ENCODE data around the gene BTRC. TPM values are rescaled to one million over a fixed set of nuclear protein-coding genes. Genes with fewer than 3 reads are reported as not detected.
"Not testable (repeated sequence)": the region's sequence is repeated elsewhere in the genome, so short reads cannot be mapped to it uniquely, and the experiment has no call there.

The BTRC gene
- total RNA-seq, 6 experiments from 2014 or later = 4.8 to 8.4 (median 6.5) TPM

DNA sequence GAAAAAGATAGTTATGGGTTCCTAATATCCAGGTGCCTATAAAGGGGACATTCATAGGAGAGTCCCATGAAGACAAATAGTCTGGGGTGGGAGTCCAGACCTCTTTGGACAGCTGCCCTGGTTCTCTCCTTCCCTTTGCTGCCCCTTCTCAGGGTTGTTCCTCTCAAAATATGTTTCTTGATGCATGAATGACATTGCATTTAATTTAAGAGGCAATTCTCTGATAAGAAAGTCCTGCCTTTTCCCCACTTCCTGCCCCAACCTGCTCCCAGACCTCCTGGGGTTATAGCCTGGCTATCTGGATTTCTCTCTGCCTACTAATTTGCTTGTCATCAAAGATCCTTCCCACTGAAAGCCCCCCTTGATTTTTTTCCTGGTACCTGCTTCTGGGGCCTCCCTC is 12.5 kb upstream of the BTRC start:
- intact Hi-C loops (cut with DNase I) = no loop called here
- TF ChIP-seq POLR2A (IDR thresholded peaks at IDR 0.05) = no peak
- TF ChIP-seq, protein P1, sequence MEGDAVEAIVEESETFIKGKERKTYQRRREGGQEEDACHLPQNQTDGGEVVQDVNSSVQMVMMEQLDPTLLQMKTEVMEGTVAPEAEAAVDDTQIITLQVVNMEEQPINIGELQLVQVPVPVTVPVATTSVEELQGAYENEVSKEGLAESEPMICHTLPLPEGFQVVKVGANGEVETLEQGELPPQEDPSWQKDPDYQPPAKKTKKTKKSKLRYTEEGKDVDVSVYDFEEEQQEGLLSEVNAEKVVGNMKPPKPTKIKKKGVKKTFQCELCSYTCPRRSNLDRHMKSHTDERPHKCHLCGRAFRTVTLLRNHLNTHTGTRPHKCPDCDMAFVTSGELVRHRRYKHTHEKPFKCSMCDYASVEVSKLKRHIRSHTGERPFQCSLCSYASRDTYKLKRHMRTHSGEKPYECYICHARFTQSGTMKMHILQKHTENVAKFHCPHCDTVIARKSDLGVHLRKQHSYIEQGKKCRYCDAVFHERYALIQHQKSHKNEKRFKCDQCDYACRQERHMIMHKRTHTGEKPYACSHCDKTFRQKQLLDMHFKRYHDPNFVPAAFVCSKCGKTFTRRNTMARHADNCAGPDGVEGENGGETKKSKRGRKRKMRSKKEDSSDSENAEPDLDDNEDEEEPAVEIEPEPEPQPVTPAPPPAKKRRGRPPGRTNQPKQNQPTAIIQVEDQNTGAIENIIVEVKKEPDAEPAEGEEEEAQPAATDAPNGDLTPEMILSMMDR (IDR thresholded peaks at IDR 0.05) = no peak
- no peak overlapping the region for H3K27ac ChIP-seq
- no peak overlapping the region for H3K4me3 ChIP-seq
- H3K4me1 ChIP-seq = no peaks in the 10 kb centered on the region
- DNase-seq (no peak), ATAC-seq (no peak)
- no peaks in the 10 kb centered on the region for H3K36me3 ChIP-seq
- H3K27me3 ChIP-seq = no peaks in the 10 kb centered on the region
- no peaks in the 10 kb centered on the region for H3K9me3 ChIP-seq

DNA sequence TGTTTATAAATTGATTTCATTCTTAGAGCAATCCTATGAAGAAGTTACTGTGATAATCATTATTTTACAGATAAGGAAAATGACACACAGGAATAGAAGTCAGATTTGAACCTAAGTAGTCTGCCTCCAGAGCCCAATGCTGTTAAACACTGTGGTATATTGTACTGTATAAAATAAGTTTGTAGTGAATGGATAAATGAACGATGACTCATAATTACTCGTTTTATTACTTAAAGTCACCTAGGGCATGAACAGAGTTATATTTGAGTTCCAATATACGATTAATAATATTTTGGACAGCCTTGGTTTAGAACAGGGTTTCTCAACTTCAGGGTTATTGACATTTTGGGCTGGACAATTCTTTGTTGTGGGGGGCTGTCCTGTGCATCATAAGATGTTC is 7.8 kb upstream of the BTRC start:
- Histone ChIP-seq H3K4me3 (no peak overlapping the region), H3K27ac (no peak overlapping the region), H3K4me1 (no peaks in the 10 kb centered on the region), H3K27me3 (no peaks in the 10 kb centered on the region), H3K9me3 (no peaks in the 10 kb centered on the region), H3K36me3 (no peaks in the 10 kb centered on the region)
- 89% methylated on average over 3 of the region's 3 CpGs for WGBS (ENCODE audit: insufficient coverage, low coverage, low lambda C conversion rate, missing lambda C conversion rate)
- no peak for TF ChIP-seq POLR2A (IDR thresholded peaks at IDR 0.05)
- no peak for ATAC-seq
- no peak for DNase-seq
- intact Hi-C loops (cut with DNase I) = no loop called here

DNA sequence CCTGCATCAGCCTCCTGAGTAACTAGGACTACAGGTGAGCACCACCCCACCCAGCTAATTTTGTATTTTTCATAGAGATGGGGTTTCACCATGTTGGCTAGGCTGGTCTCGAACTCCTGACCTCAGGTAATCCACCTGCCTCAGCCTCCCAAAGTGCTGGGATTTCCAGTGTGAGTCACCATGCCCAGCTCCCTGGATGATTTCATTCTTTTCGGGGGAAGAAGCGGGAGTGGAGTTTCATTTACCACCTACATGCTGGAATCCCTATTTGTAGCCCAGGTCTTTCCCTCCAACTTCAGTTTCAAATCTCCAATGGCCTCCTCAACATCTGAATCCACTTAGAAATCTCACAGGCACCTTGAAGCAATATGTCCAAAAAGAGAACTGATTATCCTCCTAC is 2.9 kb upstream of the BTRC start:
- intact Hi-C loops (cut with DNase I) = no loop called here
- Histone ChIP-seq H3K27me3 (no peaks in the 10 kb centered on the region), H3K9me3 (no peaks in the 10 kb centered on the region), H3K36me3 (no peaks in the 10 kb centered on the region), H3K4me1 (peaks cover 0 to 12% (median 0%) of the 10 kb centered on the region in 4 donors), H3K27ac (no peak overlapping the region), H3K4me3 (no peak overlapping the region)
- TF ChIP-seq POLR2A (IDR thresholded peaks at IDR 0.05) = no peak
- TF ChIP-seq, protein P1 (IDR thresholded peaks at IDR 0.05) = no peak
- 100% methylated on average over 1 of the region's 3 CpGs for WGBS (ENCODE audit: insufficient coverage, low coverage, low lambda C conversion rate, missing lambda C conversion rate)
- ATAC-seq = no peak
- DNase-seq = no peak

DNA sequence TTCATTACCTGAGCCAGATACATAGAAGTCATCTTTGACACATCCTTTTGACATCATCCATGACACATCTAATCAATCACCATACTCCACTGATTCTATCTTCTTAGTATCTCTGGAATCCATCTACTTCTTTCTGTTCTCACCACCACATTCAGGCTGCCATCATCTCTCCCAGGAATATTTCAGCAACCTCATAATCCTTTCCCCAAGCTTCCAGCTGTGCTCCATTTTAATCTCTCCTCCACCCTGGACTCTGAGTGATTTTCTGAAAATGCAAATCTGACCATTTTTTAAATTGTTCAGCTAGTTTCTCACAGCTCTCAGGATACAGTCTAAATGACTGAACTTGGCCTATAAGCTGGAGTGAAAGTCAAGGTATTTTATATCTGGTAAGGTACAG is 2.5 kb upstream of the BTRC start:
- Histone ChIP-seq H3K4me3 (no peak overlapping the region), H3K27ac (no peak overlapping the region), H3K27me3 (no peaks in the 10 kb centered on the region), H3K9me3 (no peaks in the 10 kb centered on the region), H3K4me1 (peaks cover 0 to 12% (median 0%) of the 10 kb centered on the region in 4 donors), H3K36me3 (no peaks in the 10 kb centered on the region)
- intact Hi-C loops (cut with DNase I) = no loop called here
- no peak for TF ChIP-seq POLR2A (IDR thresholded peaks at IDR 0.05)
- TF ChIP-seq, protein P1 (IDR thresholded peaks at IDR 0.05) = no peak
- no peak for DNase-seq
- no peak for ATAC-seq

DNA sequence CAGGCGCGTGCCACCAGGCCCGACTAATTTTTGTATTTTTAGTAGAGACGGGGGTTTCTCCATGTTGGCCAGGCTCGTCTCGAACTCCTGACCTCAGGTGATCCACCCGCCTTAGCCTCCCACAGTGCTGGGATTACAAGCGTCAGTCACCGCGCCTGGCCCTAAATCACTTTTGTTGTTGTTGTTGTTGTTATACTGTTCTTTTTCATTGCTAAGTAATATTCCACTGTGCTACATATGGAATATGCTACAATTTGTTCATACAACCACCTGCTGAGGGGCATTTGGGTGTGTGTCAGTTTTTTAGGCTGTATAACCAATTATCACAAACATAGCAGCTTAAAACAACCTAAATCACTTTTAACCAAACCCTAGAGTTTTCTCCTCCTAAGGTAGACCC is 1.1 kb upstream of the BTRC start:
- DNase-seq; H3K36me3 ChIP-seq; H3K9me3 ChIP-seq; H3K27me3 ChIP-seq; intact Hi-C loops (cut with DNase I); ATAC-seq; H3K27ac ChIP-seq; H3K4me3 ChIP-seq: not testable (repeated sequence)
- peaks cover 0 to 12% (median 0%) of the 10 kb centered on the region in 4 donors for H3K4me1 ChIP-seq
- 96% methylated on average over 10 of the region's 10 CpGs for WGBS (ENCODE audit: insufficient coverage, low coverage, low lambda C conversion rate, missing lambda C conversion rate)

Data from right lobe of liver (tissue), 6 donors.